HepG2 (cell line): ENCODE results near the gene ECPAS. TPM values are rescaled to one million over a fixed set of nuclear protein-coding genes. Genes with fewer than 3 reads are reported as not detected.

Source experiments
- ATAC-seq: fragments of 200-7000 bp; cut with Tn5 transposase; 3 replicates; pipeline ENCODE4 v1.9.1; 2020; ENCODE audit warnings: mild to moderate bottlenecking, moderate library complexity
- BruUV-seq: library from RNA; stranded (reverse); fragments of 400-500 nt; replicated peaks from 2 replicates; lab custom pipeline; 2021; lab: Mats Ljungman, UMichigan
- CTCF ChIA-PET: fragments of 300-600 bp; formaldehyde crosslinking; extraction: SDS; loops from one replicate; lab custom pipeline; 2021; ENCODE audit warnings: low total read pairs, inconsistent platforms, low intra/inter-chr PET ratio; lab: Yijun Ruan, JAX
- POLR2A ChIA-PET: fragments of 350-600 bp; sonication (Branson Sonifier 250); formaldehyde crosslinking; loops from one replicate; lab custom pipeline; 2020; ENCODE audit warnings: antibody characterized with exemption, inconsistent platforms; lab: Yijun Ruan, JAX
- DNase-seq: peaks from one replicate; pipeline ENCODE4 v3.0.0-alpha.2; 2015; ENCODE audit warnings: low spot score
- FAIRE-seq: peaks from 3 replicates; lab custom pipeline; 2011; peaks lifted over from hg19 to GRCh38; lab: Jason Lieb, UNC
- H2AFZ ChIP-seq: one replicate; pipeline ENCODE4 v1.6.1; 2011; ENCODE audit warnings: low read length, inconsistent platforms
- H3K27ac ChIP-seq: fragments of 300-600 bp; 3 replicates; pipeline ENCODE4 v1.8.0; 2011; ENCODE audit warnings: mixed run types, mild to moderate bottlenecking, mixed read lengths, low read length, inconsistent platforms; ENCODE audit not compliant: insufficient read depth; ENCODE audit errors: extremely low read length
- H3K27me3 ChIP-seq, 2 experiments: fragments of 200-600 bp in 1 of 2; 2 replicates in 1 of 2; 3 replicates in 1 of 2; pipeline versions ENCODE4 v1.6.0 to v1.8.0; 2011; ENCODE audit warnings: low read length in 2 of 2, mild to moderate bottlenecking in 2 of 2, moderate library complexity in 2 of 2, inconsistent platforms in 1 of 2; ENCODE audit not compliant: insufficient read depth in 2 of 2, control insufficient read depth in 1 of 2
- H3K36me3 ChIP-seq, 2 experiments: fragments of 200-600 bp in 1 of 2; replicated peaks in 1 of 2; 2 replicates in 1 of 2; 3 replicates in 1 of 2; pipeline versions ENCODE4 v1.5.1 to v1.8.0; 2011; ENCODE audit warnings: low read length in 2 of 2, inconsistent platforms in 1 of 2; ENCODE audit not compliant: insufficient read depth in 2 of 2, control insufficient read depth in 1 of 2
- H3K4me1 ChIP-seq: 2 replicates; pipeline ENCODE4 v1.5.1; 2012; ENCODE audit warnings: low read length, inconsistent platforms; ENCODE audit not compliant: insufficient read depth
- H3K4me2 ChIP-seq: 2 replicates; pipeline ENCODE4 v1.6.0; 2011; ENCODE audit warnings: low read depth, low read length, inconsistent platforms
- H3K4me3 ChIP-seq, 3 experiments: fragments of 200-600 bp in 1 of 3; sonication (generic), shearing (Covaris generic) in 1 of 3; replicated peaks in 1 of 3; 2 replicates each; pipeline ENCODE4 v1.5.1; 2011 to 2016; ENCODE audit warnings: low read length in 3 of 3, inconsistent platforms in 2 of 3, low read depth in 2 of 3, mild to moderate bottlenecking in 2 of 3, control low read depth in 1 of 3, mixed read lengths in 1 of 3; ENCODE audit not compliant: insufficient read depth in 1 of 3
- H3K79me2 ChIP-seq: one replicate; pipeline ENCODE4 v1.6.1; 2011; ENCODE audit warnings: low read length, inconsistent platforms; ENCODE audit not compliant: insufficient read depth
- H3K9ac ChIP-seq: 2 replicates; pipeline ENCODE4 v1.6.0; 2011; ENCODE audit warnings: mild to moderate bottlenecking, low read depth, low read length, inconsistent platforms; ENCODE audit not compliant: insufficient read depth
- H3K9me3 ChIP-seq: 2 replicates; pipeline ENCODE4 v1.5.1; 2012; ENCODE audit warnings: mild to moderate bottlenecking, low read length
- H4K20me1 ChIP-seq: 2 replicates; pipeline ENCODE4 v1.6.0; 2011; ENCODE audit warnings: inconsistent platforms, mild to moderate bottlenecking, low read length, moderate library complexity; ENCODE audit not compliant: insufficient read depth
- POLR2A ChIP-seq, 2 experiments: IDR thresholded peaks; 2 replicates each; pipeline ENCODE4 v1.6.1; 2011; ENCODE audit warnings: low read depth in 2 of 2, low read length in 2 of 2, mild to moderate bottlenecking in 1 of 2, moderate library complexity in 1 of 2; ENCODE audit not compliant: insufficient read depth in 1 of 2
- SIN3B ChIP-seq: fragments of 150-350 bp; IDR thresholded peaks from 2 replicates; pipeline ENCODE4 v1.6.1; 2014; ENCODE audit warnings: low read length
- SKI ChIP-seq: fragments of 450-650 bp; IDR thresholded peaks from one replicate; pipeline ENCODE4 v1.6.1; 2018; ENCODE audit warnings: mild to moderate bottlenecking; ENCODE audit not compliant: partially characterized antibody
- TMF1 ChIP-seq: sonication (generic); formaldehyde crosslinking; IDR thresholded peaks from 2 replicates; pipeline ENCODE4 v1.8.1; 2022; ENCODE audit warnings: low read depth, missing genetic modification reagents
- YEATS4 ChIP-seq: sonication (generic); formaldehyde crosslinking; IDR thresholded peaks from 2 replicates; pipeline ENCODE4 v1.4.0; 2020; ENCODE audit warnings: missing genetic modification reagents, borderline replicate concordance
- YY1 ChIP-seq: IDR thresholded peaks from 2 replicates; pipeline ENCODE4 v1.6.1; 2011; ENCODE audit warnings: low read length, low read depth, moderate library complexity, mild to moderate bottlenecking; ENCODE audit not compliant: insufficient read depth, insufficient replicate concordance
- ZFY ChIP-seq: sonication (generic); formaldehyde crosslinking; IDR thresholded peaks from 2 replicates; pipeline ENCODE4 v1.4.0; 2020; ENCODE audit warnings: missing genetic modification reagents
- ZNF253 ChIP-seq: sonication (generic); formaldehyde crosslinking; IDR thresholded peaks from 2 replicates; pipeline ENCODE4 v1.8.0; 2022; ENCODE audit warnings: mild to moderate bottlenecking, missing genetic modification reagents, borderline replicate concordance
- ZNF558 ChIP-seq: sonication (generic); formaldehyde crosslinking; IDR thresholded peaks from 2 replicates; pipeline ENCODE4 v1.9.0; 2022; ENCODE audit warnings: mild to moderate bottlenecking, missing genetic modification reagents, borderline replicate concordance
- whole genome bisulfite sequencing: methylation state at CpG from one replicate; pipeline ENCODE4 v1.1.6; 2017; ENCODE audit warnings: low lambda C conversion rate; 5-methylcytosine and 5-hydroxymethylcytosine counted together
- in situ Hi-C: cut with HindIII; loops from 2 replicates; pipeline ENCODE4 v1.10.0; 2017; ENCODE audit warnings: low pct_unique_long_range_greater_than_20kb; ENCODE audit not compliant: extremely low pct_ligation_motif_present
- intact Hi-C: fragments of 100-400 bp; cut with micrococcal nuclease; formaldehyde crosslinking; loops from one replicate; pipeline ENCODE4 v1.10.0; 2022; ENCODE audit not compliant: unreplicated experiment
- polyA plus RNA-seq, 8 experiments: library from polyadenylated mRNA; depleted of rRNA in 3 of 8; stranded (reverse) in 7 of 8; unstranded in 1 of 8; fragments of >200 nt; fragmentation: Illumina TruSeq in 4 of 8; extraction: Trizol in 4 of 8; gene quantifications; 2 replicates each; pipeline versions ENCODE4 v1.2.1 to v1.2.3, GENCODE V29; 2011 to 2016; ENCODE audit warnings: low read depth in 4 of 8, missing spikeins in 1 of 8, mixed read lengths in 1 of 8; ENCODE audit not compliant: insufficient read depth in 1 of 8
- total RNA-seq, 5 experiments: library from RNA; depleted of rRNA; stranded (reverse); fragments of >200 nt; fragmentation: Illumina TruSeq; extraction: Trizol; gene quantifications; 2 replicates each; pipeline ENCODE4 v1.2.3, GENCODE V29; 2016; ENCODE audit warnings: low read depth in 1 of 5

ECPAS gene
- total and polyA plus RNA-seq, 2 of the 13 experiments (the other 11 are each of a cell fraction or from before 2014, with no cell fraction given), result 35.3 to 58.0 TPM

DNA sequence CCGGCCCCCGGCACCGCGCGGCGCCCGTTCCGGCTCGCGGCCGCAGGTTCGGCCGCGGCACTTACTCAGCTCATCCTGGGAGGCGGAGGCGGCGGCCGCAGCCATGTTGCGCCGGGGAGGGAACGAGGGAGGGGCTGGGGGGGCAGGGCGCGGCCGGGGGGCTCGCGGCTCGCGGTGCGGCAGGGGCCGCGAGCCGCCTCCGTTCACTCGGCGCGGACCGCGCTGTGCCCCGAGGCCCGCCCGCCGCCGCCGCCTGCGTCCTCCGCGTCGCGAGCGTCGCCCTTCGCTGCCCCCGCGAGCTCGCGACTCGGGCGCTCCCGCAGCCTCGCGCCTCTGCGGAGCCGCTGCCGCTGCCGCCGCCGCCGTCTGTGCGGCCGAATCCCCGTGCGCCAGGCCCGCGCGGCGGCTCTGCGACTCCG is 735 bp downstream of the ECPAS start:
- Histone ChIP-seq H3K27me3 (no peaks in the 10 kb centered on the region), H2AFZ (no peak overlapping the region), H3K4me1 (peaks cover 20% of the 10 kb centered on the region), H3K27ac (peak overlapping the region; percentile 94), H3K9ac (peak overlapping the region; percentile 87), H3K9me3 (no peaks in the 10 kb centered on the region), H3K4me3 (peak overlapping the region; percentile 83 to 95 (median 84); a peak in 5 of 6 replicates), H3K79me2 (peaks cover 43% of the 10 kb centered on the region), H3K4me2 (peak overlapping the region; percentile 79; the same call in 1 of the 2 replicates), H3K36me3 (0 out of 5 replicates have a peak, but pooled peaks cover 0 to 2% of the 10 kb centered on the region in 2 experiments), H4K20me1 (peaks cover 11% of the 10 kb centered on the region; the same call in 1 of the 2 replicates)
- in situ Hi-C loops, result no loop called here
- WGBS, result no CpG with 5 or more reads among the region's 78 CpGs
- BruUV-seq, result no TSS peak
- intact Hi-C loops, result loop anchor here (5.0 kb wide), 1 partner anchor 46 kb away; no protein-coding TSS in a partner anchor
- DNase-seq, result peak; percentile 6
- FAIRE-seq, result no peak
- peak; percentile 4; the same call in 1 of the 2 replicates for TF ChIP-seq YEATS4
- TF ChIP-seq SKI, result peak; percentile 9
- peak; percentile 81 for TF ChIP-seq YY1
- no peak for TF ChIP-seq SIN3B
- 0 out of 2 replicates have a peak, but pooled peaks have one; percentile 10 for TF ChIP-seq ZNF558 (CRISPR knock-in tag)
- TF ChIP-seq ZFY, result peak; percentile 20; the same call in 1 of the 2 replicates
- TF ChIP-seq ZNF253 (CRISPR knock-in tag), result no peak
- TF ChIP-seq POLR2A (IDR thresholded peaks at IDR 0.05; ENCODE audit: insufficient read depth in 1 of 2, low read depth in 2 of 2, low read length in 2 of 2), result peak in 1 of 2 experiments; percentile 14; a peak in 1 of 4 replicates
- peak; percentile 1; the same call in 1 of the 2 replicates for TF ChIP-seq TMF1 (CRISPR knock-in tag)
- ATAC-seq, result no peak
- CTCF ChIA-PET, result no interaction called here
- POLR2A ChIA-PET, result interaction anchor here (0.7 to 1.7 kb wide), 4 partner anchors 9 to 147 kb away, joined by 3 to 5 read pairs (median 4); partner anchors contain the start of genes DNAJC25 and ZNF483
